Panc1 (cell line): ENCODE results near the gene DOCK1. TPM values are rescaled to one million over a fixed set of nuclear protein-coding genes. Genes with fewer than 3 reads are reported as not detected.

Experiments used
- ATAC-seq: fragments of 200-7000 bp; cut with Tn5 transposase; 2 replicates; pipeline ENCODE4 v1.9.1; 2020; ENCODE audit warnings: mild to moderate bottlenecking, moderate library complexity
- BruUV-seq: library from RNA; stranded (reverse); fragments of 400-500 nt; replicated peaks from 2 replicates; lab custom pipeline; 2021; lab: Mats Ljungman, UMichigan
- CTCF ChIA-PET: fragments of 300-600 bp; sonication (Branson Sonifier 250); formaldehyde crosslinking; loops from one replicate; lab custom pipeline; 2022; ENCODE audit warnings: antibody characterized with exemption; lab: Charles Lee
- POLR2A ChIA-PET: fragments of 300-600 bp; sonication (Branson Sonifier 250); formaldehyde crosslinking; loops from one replicate; lab custom pipeline; 2022; ENCODE audit warnings: antibody characterized with exemption; lab: Charles Lee
- DNase-seq: peaks from one replicate; pipeline ENCODE4 v3.0.0-alpha.2; 2010; ENCODE audit warnings: low read depth, low spot score
- H3K27ac ChIP-seq: 2 replicates; pipeline ENCODE4 v1.5.1; 2011; ENCODE audit warnings: mild to moderate bottlenecking, low read length, inconsistent platforms
- H3K27me3 ChIP-seq: fragments of 200-500 bp; sonication (Bioruptor generic); 2 replicates; pipeline ENCODE4 v1.6.0; 2014; ENCODE audit warnings: low read length, inconsistent platforms; ENCODE audit not compliant: control insufficient read depth, insufficient read depth
- H3K36me3 ChIP-seq: fragments of 200-500 bp; sonication (Bioruptor generic); 2 replicates; pipeline ENCODE4 v1.5.1; 2014; ENCODE audit warnings: inconsistent platforms, mild to moderate bottlenecking, low read length, moderate library complexity; ENCODE audit not compliant: control insufficient read depth, insufficient read depth
- H3K4me1 ChIP-seq: 2 replicates; pipeline ENCODE4 v1.5.1; 2011; ENCODE audit warnings: inconsistent platforms, mild to moderate bottlenecking, low read length, moderate library complexity; ENCODE audit not compliant: control insufficient read depth, insufficient read depth
- H3K4me3 ChIP-seq, 2 experiments: 2 replicates each; pipeline ENCODE4 v1.5.1; 2011 to 2012; ENCODE audit warnings: low read depth in 2 of 2, low read length in 2 of 2, mild to moderate bottlenecking in 2 of 2, inconsistent platforms in 1 of 2, moderate library complexity in 1 of 2
- H3K9me3 ChIP-seq: fragments of 200-500 bp; sonication (Bioruptor generic); 2 replicates; pipeline ENCODE4 v1.5.1; 2014; ENCODE audit warnings: low read depth, mild to moderate bottlenecking, inconsistent platforms, low read length, moderate library complexity; ENCODE audit not compliant: control insufficient read depth, insufficient read depth
- CTCF ChIP-seq: fragments of 450-650 bp; IDR thresholded peaks from 2 replicates; pipeline ENCODE4 v1.5.1; 2017; ENCODE audit warnings: mild to moderate bottlenecking
- POLR2AphosphoS5 ChIP-seq: IDR thresholded peaks from 2 replicates; pipeline ENCODE4 v1.6.1; 2012; ENCODE audit warnings: mild to moderate bottlenecking, low read depth, low read length, moderate library complexity
- SIN3A ChIP-seq: IDR thresholded peaks from 2 replicates; pipeline ENCODE4 v1.6.1; 2012; ENCODE audit warnings: low read depth, mild to moderate bottlenecking, low read length, moderate library complexity, borderline replicate concordance; ENCODE audit not compliant: insufficient read depth
- TCF7L2 ChIP-seq: IDR thresholded peaks from 2 replicates; pipeline ENCODE4 v1.6.1; 2011; ENCODE audit warnings: mild to moderate bottlenecking, low read depth, low read length, inconsistent platforms
- in situ Hi-C: cut with HindIII; loops from 2 replicates; pipeline ENCODE4 v1.10.0; 2016; ENCODE audit warnings: low sequenced_read_pairs, low pct_unique_long_range_greater_than_20kb
- intact Hi-C: fragments of 100-400 bp; cut with micrococcal nuclease; formaldehyde crosslinking; loops from one replicate; pipeline ENCODE4 v1.10.0; 2022; ENCODE audit not compliant: unreplicated experiment
- total RNA-seq: library from RNA; stranded (reverse); gene quantifications from one replicate; pipeline ENCODE4 v1.2.1, GENCODE V29; 2021; ENCODE audit not compliant: unreplicated experiment
- TF ChIP-seq, protein P1 (sequence below), 2 experiments: IDR thresholded peaks; 2 replicates each; pipeline ENCODE4 v1.6.1; 2011 to 2012; ENCODE audit warnings: low read depth in 2 of 2, control low read depth in 1 of 2, low read length in 1 of 2, mild to moderate bottlenecking in 1 of 2, moderate library complexity in 1 of 2; ENCODE audit not compliant: insufficient read depth in 1 of 2

The DOCK1 gene
- total RNA-seq, 1 experiment from 2014 or later, result 67.6 TPM

DNA sequence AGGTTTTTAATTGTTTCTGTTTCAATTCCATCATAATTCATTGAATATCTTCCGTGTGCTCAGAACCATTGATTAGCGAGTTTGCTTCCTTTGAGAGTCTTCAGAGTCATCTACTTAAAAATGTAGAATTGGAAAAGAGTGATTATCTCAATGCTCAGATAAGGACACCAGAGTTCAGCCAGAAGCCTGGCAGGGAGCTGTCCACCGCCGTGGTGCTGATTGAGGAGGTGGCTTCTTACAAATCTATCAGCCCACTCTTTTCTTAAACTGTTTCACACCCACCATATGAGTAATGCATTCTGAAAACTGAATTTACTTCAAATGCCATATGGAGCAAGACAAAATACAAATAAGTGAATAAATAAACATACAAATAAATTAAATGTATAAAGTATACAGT is 211.9 kb downstream of the DOCK1 start:
- no peaks in the 10 kb centered on the region for H3K27me3 ChIP-seq
- H3K9me3 ChIP-seq, result no peaks in the 10 kb centered on the region
- H3K27ac ChIP-seq, result no peak overlapping the region
- CTCF ChIA-PET, result no interaction called here
- H3K4me1 ChIP-seq, result no peaks in the 10 kb centered on the region
- no TSS peak for BruUV-seq
- in situ Hi-C loops, result no loop called here
- no peaks in the 10 kb centered on the region for H3K36me3 ChIP-seq
- no peak for TF ChIP-seq CTCF
- TF ChIP-seq, protein P1, sequence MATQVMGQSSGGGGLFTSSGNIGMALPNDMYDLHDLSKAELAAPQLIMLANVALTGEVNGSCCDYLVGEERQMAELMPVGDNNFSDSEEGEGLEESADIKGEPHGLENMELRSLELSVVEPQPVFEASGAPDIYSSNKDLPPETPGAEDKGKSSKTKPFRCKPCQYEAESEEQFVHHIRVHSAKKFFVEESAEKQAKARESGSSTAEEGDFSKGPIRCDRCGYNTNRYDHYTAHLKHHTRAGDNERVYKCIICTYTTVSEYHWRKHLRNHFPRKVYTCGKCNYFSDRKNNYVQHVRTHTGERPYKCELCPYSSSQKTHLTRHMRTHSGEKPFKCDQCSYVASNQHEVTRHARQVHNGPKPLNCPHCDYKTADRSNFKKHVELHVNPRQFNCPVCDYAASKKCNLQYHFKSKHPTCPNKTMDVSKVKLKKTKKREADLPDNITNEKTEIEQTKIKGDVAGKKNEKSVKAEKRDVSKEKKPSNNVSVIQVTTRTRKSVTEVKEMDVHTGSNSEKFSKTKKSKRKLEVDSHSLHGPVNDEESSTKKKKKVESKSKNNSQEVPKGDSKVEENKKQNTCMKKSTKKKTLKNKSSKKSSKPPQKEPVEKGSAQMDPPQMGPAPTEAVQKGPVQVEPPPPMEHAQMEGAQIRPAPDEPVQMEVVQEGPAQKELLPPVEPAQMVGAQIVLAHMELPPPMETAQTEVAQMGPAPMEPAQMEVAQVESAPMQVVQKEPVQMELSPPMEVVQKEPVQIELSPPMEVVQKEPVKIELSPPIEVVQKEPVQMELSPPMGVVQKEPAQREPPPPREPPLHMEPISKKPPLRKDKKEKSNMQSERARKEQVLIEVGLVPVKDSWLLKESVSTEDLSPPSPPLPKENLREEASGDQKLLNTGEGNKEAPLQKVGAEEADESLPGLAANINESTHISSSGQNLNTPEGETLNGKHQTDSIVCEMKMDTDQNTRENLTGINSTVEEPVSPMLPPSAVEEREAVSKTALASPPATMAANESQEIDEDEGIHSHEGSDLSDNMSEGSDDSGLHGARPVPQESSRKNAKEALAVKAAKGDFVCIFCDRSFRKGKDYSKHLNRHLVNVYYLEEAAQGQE (IDR thresholded peaks at IDR 0.05; ENCODE audit: insufficient read depth in 1 of 2, low read depth in 2 of 2, low read length in 1 of 2), result peak; percentile 93 to 96
- intact Hi-C loops, result no loop called here
- DNase-seq (no peak), ATAC-seq (no peak)
- POLR2A ChIA-PET, result no interaction called here
- no peak overlapping the region for H3K4me3 ChIP-seq

GRCh38 chr10:127118034-127118433 is 212.8 kb downstream of the DOCK1 start:
- DNase-seq (no peak), ATAC-seq (no peak; the same call in 1 of the 2 replicates)
- in situ Hi-C loops, result no loop called here
- Histone ChIP-seq H3K27me3 (no peaks in the 10 kb centered on the region), H3K4me3 (no peak overlapping the region), H3K27ac (no peak overlapping the region), H3K4me1 (no peaks in the 10 kb centered on the region), H3K36me3 (no peaks in the 10 kb centered on the region), H3K9me3 (no peaks in the 10 kb centered on the region)
- TF ChIP-seq POLR2AphosphoS5 (no peak), TCF7L2 (no peak), SIN3A (no peak), CTCF (no peak)
- TF ChIP-seq, protein P1 (IDR thresholded peaks at IDR 0.05; ENCODE audit: insufficient read depth in 1 of 2, low read depth in 2 of 2, low read length in 1 of 2), result no peak
- intact Hi-C loops, result no loop called here
- ChIA-PET POLR2A (no interaction called here), CTCF (no interaction called here)
- no TSS peak for BruUV-seq
